HEK293 (cell line): ENCODE data around the gene FZR1.

ENCODE experiments used
- CTCF ChIA-PET: fragments of 350-600 bp; formaldehyde crosslinking; extraction: SDS; loops from one replicate; lab custom pipeline; 2021; ENCODE audit warnings: antibody characterized with exemption; lab: Yijun Ruan, JAX
- POLR2A ChIA-PET: fragments of 300-600 bp; formaldehyde crosslinking; extraction: SDS; loops from one replicate; lab custom pipeline; 2020; ENCODE audit warnings: antibody characterized with exemption, inconsistent platforms; lab: Yijun Ruan, JAX
- H3K27ac ChIP-seq: fragments of 200-500 bp; sonication (Bioruptor generic); 2 replicates; pipeline ENCODE4 v1.5.1; 2014; ENCODE audit warnings: low read depth, low read length, control low read depth, inconsistent platforms; ENCODE audit errors: extremely low read depth
- H3K36me3 ChIP-seq, 2 experiments: fragments of 200-500 bp in 1 of 2; sonication (Bioruptor generic) in 1 of 2; 1 replicate in 1 of 2; 2 replicates in 1 of 2; pipeline ENCODE4 v1.5.1; 2014 to 2017; ENCODE audit warnings: inconsistent platforms in 2 of 2, low read length in 2 of 2; ENCODE audit not compliant: control insufficient read depth in 2 of 2, insufficient read depth in 1 of 2
- H3K4me1 ChIP-seq: fragments of 200-500 bp; sonication (Bioruptor generic); 2 replicates; pipeline ENCODE4 v1.5.1; 2014; ENCODE audit warnings: mild to moderate bottlenecking, low read length, inconsistent platforms; ENCODE audit not compliant: control insufficient read depth, insufficient read depth
- H3K4me3 ChIP-seq: 2 replicates; pipeline ENCODE4 v1.5.1; 2011; ENCODE audit warnings: low read depth, mild to moderate bottlenecking, control low read depth, low read length, moderate library complexity
- H3K9me3 ChIP-seq: fragments of 200-500 bp; sonication (Bioruptor generic); 2 replicates; pipeline ENCODE4 v1.5.1; 2014; ENCODE audit warnings: low read depth, low read length, inconsistent platforms; ENCODE audit not compliant: control insufficient read depth, insufficient read depth
- MZF1 ChIP-seq: fragments of 450-650 bp; formaldehyde crosslinking; IDR thresholded peaks from 2 replicates; pipeline ENCODE4 v1.5.1; 2017; ENCODE audit warnings: missing biosample characterization, missing genetic modification characterization, borderline replicate concordance
- PATZ1 ChIP-seq: fragments of 450-650 bp; formaldehyde crosslinking; IDR thresholded peaks from 2 replicates; pipeline ENCODE4 v1.5.1; 2016; ENCODE audit warnings: missing biosample characterization, missing genetic modification characterization
- PRDM2 ChIP-seq: fragments of 450-650 bp; formaldehyde crosslinking; IDR thresholded peaks from 2 replicates; pipeline ENCODE4 v1.5.1; 2016; ENCODE audit warnings: missing biosample characterization, missing genetic modification characterization, borderline replicate concordance
- REPIN1 ChIP-seq: fragments of 450-650 bp; formaldehyde crosslinking; IDR thresholded peaks from 2 replicates; pipeline ENCODE4 v1.5.1; 2017; ENCODE audit warnings: missing biosample characterization, missing genetic modification characterization, low read depth
- SP7 ChIP-seq: fragments of 450-650 bp; formaldehyde crosslinking; IDR thresholded peaks from 2 replicates; pipeline ENCODE4 v1.5.1; 2016; ENCODE audit warnings: missing biosample characterization, missing genetic modification characterization
- ZBTB10 ChIP-seq: fragments of 450-650 bp; formaldehyde crosslinking; IDR thresholded peaks from 2 replicates; pipeline ENCODE4 v1.5.1; 2016; ENCODE audit warnings: missing biosample characterization, missing genetic modification characterization
- ZBTB11 ChIP-seq: fragments of 450-650 bp; formaldehyde crosslinking; conservative IDR thresholded peaks from 2 replicates; pipeline ENCODE4 v1.5.1; 2016; ENCODE audit warnings: low read depth, missing biosample characterization, missing genetic modification characterization
- ZBTB17 ChIP-seq: fragments of 450-650 bp; formaldehyde crosslinking; IDR thresholded peaks from 2 replicates; pipeline ENCODE4 v1.5.1; 2016; ENCODE audit warnings: missing biosample characterization, missing genetic modification characterization
- ZBTB26 ChIP-seq: fragments of 450-650 bp; formaldehyde crosslinking; optimal IDR thresholded peaks from 2 replicates; pipeline ENCODE3; 2016; ENCODE audit warnings: missing biosample characterization, mild to moderate bottlenecking, missing genetic modification characterization
- ZNF335 ChIP-seq: fragments of 450-650 bp; formaldehyde crosslinking; conservative IDR thresholded peaks from 2 replicates; pipeline ENCODE4 v1.5.1; 2016; ENCODE audit warnings: missing biosample characterization, missing genetic modification characterization
- ZNF501 ChIP-seq: fragments of 450-650 bp; formaldehyde crosslinking; IDR thresholded peaks from 2 replicates; pipeline ENCODE4 v1.5.1; 2016; ENCODE audit warnings: missing biosample characterization, missing genetic modification characterization
- ZNF585B ChIP-seq: fragments of 450-650 bp; formaldehyde crosslinking; IDR thresholded peaks from 2 replicates; pipeline ENCODE4 v1.5.1; 2016; ENCODE audit warnings: missing biosample characterization, missing genetic modification characterization
- ZNF623 ChIP-seq: fragments of 450-650 bp; formaldehyde crosslinking; IDR thresholded peaks from 2 replicates; pipeline ENCODE4 v1.5.1; 2016; ENCODE audit warnings: missing biosample characterization, missing genetic modification characterization
- ZNF692 ChIP-seq: fragments of 450-650 bp; formaldehyde crosslinking; IDR thresholded peaks from 2 replicates; pipeline ENCODE4 v1.5.1; 2016; ENCODE audit warnings: missing biosample characterization, missing genetic modification characterization
- ZNF768 ChIP-seq: fragments of 450-650 bp; formaldehyde crosslinking; IDR thresholded peaks from 2 replicates; pipeline ENCODE4 v1.5.1; 2018; ENCODE audit warnings: missing biosample characterization, mild to moderate bottlenecking, missing genetic modification characterization
- ZNF830 ChIP-seq: fragments of 450-650 bp; IDR thresholded peaks from 2 replicates; pipeline ENCODE4 v1.5.0; 2018; ENCODE audit warnings: missing biosample characterization, missing genetic modification characterization, low read depth, mild to moderate bottlenecking, moderate library complexity
- ZXDB ChIP-seq: fragments of 450-650 bp; formaldehyde crosslinking; IDR thresholded peaks from 2 replicates; pipeline ENCODE4 v1.5.1; 2016; ENCODE audit warnings: missing biosample characterization, missing genetic modification characterization

Gene FZR1

GRCh38 chr19:3456925-3457527 is 49.1 kb upstream of the FZR1 start (continued):
- TF ChIP-seq ZBTB10 (tag by site-specific recombination) (no peak), ZNF585B (tag by site-specific recombination) (no peak)

GRCh38 chr19:3457528-3458228 is 48.4 kb upstream of the FZR1 start:
- POLR2A ChIA-PET: interaction anchor here (0.6 kb wide), 1 partner anchor 122 kb away, joined by 4 read pairs; no protein-coding TSS in a partner anchor
- no peak overlapping the region for H3K4me3 ChIP-seq
- TF ChIP-seq PATZ1 (peak; percentile 52; the same call in 1 of the 2 replicates), PRDM2 (tag by site-specific recombination) (no peak), SP7 (no peak), ZNF335 (tag by site-specific recombination) (no peak), ZNF830 (tag by site-specific recombination) (no peak), ZNF768 (tag by site-specific recombination) (no peak), ZBTB17 (tag by site-specific recombination) (peak; percentile 34; the same call in 1 of the 2 replicates), ZXDB (tag by site-specific recombination) (peak; percentile 25; the same call in 1 of the 2 replicates), ZNF501 (tag by site-specific recombination) (no peak), ZNF623 (0 out of 2 replicates have a peak, but pooled peaks have one; percentile 17), ZBTB11 (tag by site-specific recombination) (no peak), MZF1 (tag by site-specific recombination) (no peak), REPIN1 (no peak), ZBTB26 (tag by site-specific recombination) (no peak), ZNF692 (no peak)

More at GRCh38 chr19:3457528-3458228, 48.4 kb upstream of the FZR1 start:
- Histone ChIP-seq H3K27ac (no peak overlapping the region), H3K36me3 (peaks cover 0 to 30% of the 10 kb centered on the region in 2 experiments; a peak in 2 of 3 replicates), H3K9me3 (no peaks in the 10 kb centered on the region), H3K4me1 (peaks cover 8% of the 10 kb centered on the region)
- CTCF ChIA-PET: no interaction called here
